Keratinocyte (primary cell): Measurements from ENCODE around the gene CLBA1.

Experiments
- CTCF ChIP-seq, 3 experiments: IDR thresholded peaks in 1 of 3; conservative IDR thresholded peaks in 1 of 3; optimal IDR thresholded peaks in 1 of 3; 2 replicates in 2 of 3; 3 replicates in 1 of 3; pipeline versions ENCODE3 to v1.5.1; 2011; ENCODE audit warnings: low read length in 3 of 3, mild to moderate bottlenecking in 3 of 3, moderate library complexity in 2 of 3, control low read depth in 1 of 3, inconsistent platforms in 1 of 3; ENCODE audit not compliant: insufficient read depth in 2 of 3; ENCODE audit errors: extremely low read depth in 1 of 3
- EZH2 ChIP-seq: IDR thresholded peaks from one replicate; pipeline ENCODE4 v1.6.1; 2012; ENCODE audit warnings: inconsistent platforms, mild to moderate bottlenecking, low read length, moderate library complexity

- TF ChIP-seq CTCF (optimal IDR thresholded peaks at IDR 0.05 in 1 of 3, IDR thresholded peaks at IDR 0.05 in 1 of 3, conservative IDR thresholded peaks at IDR 0.05 in 1 of 3; ENCODE audit: extremely low read depth in 1 of 3, insufficient read depth in 2 of 3, low read length in 3 of 3) (no peak), EZH2 (no peak)
Measured at GRCh38 chr14:104996032-104996431, 10.4 kb downstream of the CLBA1 start.
